ENCODE results near the gene DEFB129.

DNA sequence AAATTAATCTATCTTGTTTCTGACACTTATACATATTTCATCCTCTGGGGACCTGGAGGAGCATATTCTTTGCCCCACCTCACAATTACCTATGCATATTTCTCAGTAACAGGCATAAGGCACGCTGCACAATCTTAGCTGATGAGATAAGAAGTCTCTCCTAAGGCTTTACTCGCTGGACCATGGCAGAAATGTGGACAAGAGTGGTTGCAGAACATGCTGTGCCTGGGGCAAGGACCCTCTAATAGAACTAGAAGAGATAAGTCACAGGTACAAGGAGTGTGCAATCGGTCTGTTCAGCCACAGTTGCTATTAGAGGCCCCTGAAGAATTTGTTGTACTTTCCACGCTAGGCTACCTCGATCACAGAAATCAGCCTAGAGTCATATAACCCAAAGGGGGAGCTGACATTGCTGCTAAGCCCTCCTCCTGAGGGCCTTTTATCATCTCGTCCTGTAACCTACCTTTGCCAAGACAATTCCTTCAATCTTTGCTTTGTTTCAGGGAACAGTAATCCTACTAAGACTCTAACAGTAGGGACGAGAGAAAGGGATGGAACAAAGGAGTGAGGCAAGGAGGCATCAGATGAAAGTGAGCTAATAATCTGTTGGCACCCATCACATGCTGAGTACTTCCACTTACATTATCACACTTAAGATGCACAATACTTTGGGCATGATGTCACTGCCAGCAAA, 16.1 kb upstream of the DEFB129 start:
- TF ChIP-seq, protein P1, sequence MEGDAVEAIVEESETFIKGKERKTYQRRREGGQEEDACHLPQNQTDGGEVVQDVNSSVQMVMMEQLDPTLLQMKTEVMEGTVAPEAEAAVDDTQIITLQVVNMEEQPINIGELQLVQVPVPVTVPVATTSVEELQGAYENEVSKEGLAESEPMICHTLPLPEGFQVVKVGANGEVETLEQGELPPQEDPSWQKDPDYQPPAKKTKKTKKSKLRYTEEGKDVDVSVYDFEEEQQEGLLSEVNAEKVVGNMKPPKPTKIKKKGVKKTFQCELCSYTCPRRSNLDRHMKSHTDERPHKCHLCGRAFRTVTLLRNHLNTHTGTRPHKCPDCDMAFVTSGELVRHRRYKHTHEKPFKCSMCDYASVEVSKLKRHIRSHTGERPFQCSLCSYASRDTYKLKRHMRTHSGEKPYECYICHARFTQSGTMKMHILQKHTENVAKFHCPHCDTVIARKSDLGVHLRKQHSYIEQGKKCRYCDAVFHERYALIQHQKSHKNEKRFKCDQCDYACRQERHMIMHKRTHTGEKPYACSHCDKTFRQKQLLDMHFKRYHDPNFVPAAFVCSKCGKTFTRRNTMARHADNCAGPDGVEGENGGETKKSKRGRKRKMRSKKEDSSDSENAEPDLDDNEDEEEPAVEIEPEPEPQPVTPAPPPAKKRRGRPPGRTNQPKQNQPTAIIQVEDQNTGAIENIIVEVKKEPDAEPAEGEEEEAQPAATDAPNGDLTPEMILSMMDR (conservative IDR thresholded peaks at IDR 0.05; ENCODE audit: low read depth in 2 of 2) = no peak
- TF ChIP-seq EZH2phosphoT487 (IDR thresholded peaks at IDR 0.05; ENCODE audit: unreplicated experiment) = no peak
- TF ChIP-seq EZH2 (IDR thresholded peaks at IDR 0.05; ENCODE audit: low read depth, unreplicated experiment) = no peak
- TF ChIP-seq POLR2AphosphoS5 (IDR thresholded peaks at IDR 0.05; ENCODE audit: low read depth) = no peak
- TF ChIP-seq, protein P2, sequence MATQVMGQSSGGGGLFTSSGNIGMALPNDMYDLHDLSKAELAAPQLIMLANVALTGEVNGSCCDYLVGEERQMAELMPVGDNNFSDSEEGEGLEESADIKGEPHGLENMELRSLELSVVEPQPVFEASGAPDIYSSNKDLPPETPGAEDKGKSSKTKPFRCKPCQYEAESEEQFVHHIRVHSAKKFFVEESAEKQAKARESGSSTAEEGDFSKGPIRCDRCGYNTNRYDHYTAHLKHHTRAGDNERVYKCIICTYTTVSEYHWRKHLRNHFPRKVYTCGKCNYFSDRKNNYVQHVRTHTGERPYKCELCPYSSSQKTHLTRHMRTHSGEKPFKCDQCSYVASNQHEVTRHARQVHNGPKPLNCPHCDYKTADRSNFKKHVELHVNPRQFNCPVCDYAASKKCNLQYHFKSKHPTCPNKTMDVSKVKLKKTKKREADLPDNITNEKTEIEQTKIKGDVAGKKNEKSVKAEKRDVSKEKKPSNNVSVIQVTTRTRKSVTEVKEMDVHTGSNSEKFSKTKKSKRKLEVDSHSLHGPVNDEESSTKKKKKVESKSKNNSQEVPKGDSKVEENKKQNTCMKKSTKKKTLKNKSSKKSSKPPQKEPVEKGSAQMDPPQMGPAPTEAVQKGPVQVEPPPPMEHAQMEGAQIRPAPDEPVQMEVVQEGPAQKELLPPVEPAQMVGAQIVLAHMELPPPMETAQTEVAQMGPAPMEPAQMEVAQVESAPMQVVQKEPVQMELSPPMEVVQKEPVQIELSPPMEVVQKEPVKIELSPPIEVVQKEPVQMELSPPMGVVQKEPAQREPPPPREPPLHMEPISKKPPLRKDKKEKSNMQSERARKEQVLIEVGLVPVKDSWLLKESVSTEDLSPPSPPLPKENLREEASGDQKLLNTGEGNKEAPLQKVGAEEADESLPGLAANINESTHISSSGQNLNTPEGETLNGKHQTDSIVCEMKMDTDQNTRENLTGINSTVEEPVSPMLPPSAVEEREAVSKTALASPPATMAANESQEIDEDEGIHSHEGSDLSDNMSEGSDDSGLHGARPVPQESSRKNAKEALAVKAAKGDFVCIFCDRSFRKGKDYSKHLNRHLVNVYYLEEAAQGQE (IDR thresholded peaks at IDR 0.05; ENCODE audit: unreplicated experiment) = no peak
- TF ChIP-seq, protein P3, sequence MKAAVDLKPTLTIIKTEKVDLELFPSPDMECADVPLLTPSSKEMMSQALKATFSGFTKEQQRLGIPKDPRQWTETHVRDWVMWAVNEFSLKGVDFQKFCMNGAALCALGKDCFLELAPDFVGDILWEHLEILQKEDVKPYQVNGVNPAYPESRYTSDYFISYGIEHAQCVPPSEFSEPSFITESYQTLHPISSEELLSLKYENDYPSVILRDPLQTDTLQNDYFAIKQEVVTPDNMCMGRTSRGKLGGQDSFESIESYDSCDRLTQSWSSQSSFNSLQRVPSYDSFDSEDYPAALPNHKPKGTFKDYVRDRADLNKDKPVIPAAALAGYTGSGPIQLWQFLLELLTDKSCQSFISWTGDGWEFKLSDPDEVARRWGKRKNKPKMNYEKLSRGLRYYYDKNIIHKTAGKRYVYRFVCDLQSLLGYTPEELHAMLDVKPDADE (IDR thresholded peaks at IDR 0.05) = no peak
- TF ChIP-seq ZNF114 (CRISPR knock-in tag; IDR thresholded peaks at IDR 0.05) = no peak
- no peak for TF ChIP-seq CREB1 (CRISPR knock-in tag; IDR thresholded peaks at IDR 0.05; ENCODE audit: low read depth)
- TF ChIP-seq JUNB (IDR thresholded peaks at IDR 0.05; ENCODE audit: unreplicated experiment) = no peak
- no peak for TF ChIP-seq NANOG (IDR thresholded peaks at IDR 0.05; ENCODE audit: borderline replicate concordance)

All from GM23338 (cell line).